ENCODE results near the gene OCIAD1. TPM values are rescaled to one million over a fixed set of nuclear protein-coding genes. Genes with fewer than 3 reads are reported as not detected.
A peak's percentile ranks its signal among the peaks of the same experiment; 100 is the strongest.

OCIAD1 gene
- total RNA-seq, 1 experiment from 2014 or later = 110 TPM

DNA sequence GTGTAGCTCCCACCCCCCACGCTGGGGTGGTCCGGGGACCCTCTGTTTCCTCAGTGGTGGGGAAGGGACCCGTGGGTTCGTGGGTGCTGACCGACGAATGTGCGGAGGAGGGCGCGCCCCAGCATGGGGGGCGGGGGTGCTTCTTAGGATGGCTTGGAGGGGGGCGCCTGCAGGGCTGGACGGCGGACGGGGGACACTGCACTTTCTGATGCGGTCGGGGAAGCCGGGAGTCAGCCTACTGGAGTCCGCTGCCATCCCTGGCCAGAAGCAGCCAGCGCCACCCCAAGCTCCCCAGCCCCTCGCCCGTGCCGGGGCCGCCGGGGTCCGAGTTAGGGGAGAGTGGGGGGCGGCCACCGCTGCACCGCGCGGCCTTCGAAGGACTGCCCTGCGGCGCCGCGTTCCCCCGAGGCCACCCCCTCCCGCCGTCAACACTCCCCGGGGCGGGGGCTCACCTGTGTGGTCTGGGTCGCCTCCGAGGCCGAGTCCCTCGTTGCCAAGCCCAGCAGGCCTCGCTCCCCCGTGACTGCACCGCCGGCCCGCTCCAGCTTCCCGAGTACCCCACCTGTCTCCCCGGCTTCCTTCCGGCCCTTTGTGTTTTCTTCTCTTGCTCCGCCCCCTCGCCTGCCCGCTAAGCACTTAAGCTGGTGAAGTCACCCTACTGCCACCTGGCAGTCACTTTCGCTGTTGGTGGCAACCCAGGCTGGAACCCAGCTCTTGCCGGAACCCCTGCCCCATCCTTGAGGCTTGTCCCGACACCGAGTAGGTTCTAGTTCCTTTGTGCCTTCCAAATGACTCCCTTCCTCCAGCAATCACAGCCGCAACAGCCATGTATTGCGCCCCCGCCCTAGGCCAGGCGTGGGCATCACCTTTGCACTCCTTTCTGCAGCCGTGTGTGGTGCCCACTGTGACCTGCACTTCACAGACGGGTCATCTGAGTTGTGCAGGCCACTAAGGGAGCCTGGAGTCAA, 75.6 kb downstream of the OCIAD1 start, which contains the start of gene OCIAD2:
Gene OCIAD2 (minus strand): TSS at position 569 of the 968 bp plus-strand sequence. CDS start 2,225 bp downstream, outside the sequence.
- Histone ChIP-seq H3K4me2 (peak within 1 kb of the TSS; percentile 86), H3K9me3 (ENCODE audit: insufficient read depth, low read depth) (0 out of 2 replicates have a peak, but pooled peaks cover 6% of the 10 kb centered on the region), H3K4me3 (peak within 1 kb of the TSS; percentile 90), H4K20me1 (ENCODE audit: insufficient read depth) (0 out of 2 replicates have a peak, but pooled peaks cover 5% of the 10 kb centered on the region), H3F3A (ENCODE audit: insufficient read depth, low read depth) (peaks cover 10% of the 10 kb centered on the region; the same call in 1 of the 2 replicates), H3K9me2 (ENCODE audit: insufficient read depth) (no peaks in the 10 kb centered on the region), H3K27ac (peak within 1 kb of the TSS; percentile 20; the same call in 1 of the 2 replicates), H3K79me2 (ENCODE audit: low read depth) (peaks cover 26% of the 10 kb centered on the region), H2AFZ (peak within 1 kb of the TSS; percentile 92), H3K36me3 (ENCODE audit: low read depth) (peaks cover 27% of the 10 kb centered on the region), H3K4me1 (replicated peaks; ENCODE audit: insufficient read depth) (peaks cover 34% of the 10 kb centered on the region), H3K27me3 (ENCODE audit: insufficient read depth, low read depth) (no peaks in the 10 kb centered on the region)
- DNase-seq = peak; percentile 71 to 80
- TF ChIP-seq EZH2 (IDR thresholded peaks at IDR 0.05; ENCODE audit: low read depth) = no peak
- TF ChIP-seq, protein P1, sequence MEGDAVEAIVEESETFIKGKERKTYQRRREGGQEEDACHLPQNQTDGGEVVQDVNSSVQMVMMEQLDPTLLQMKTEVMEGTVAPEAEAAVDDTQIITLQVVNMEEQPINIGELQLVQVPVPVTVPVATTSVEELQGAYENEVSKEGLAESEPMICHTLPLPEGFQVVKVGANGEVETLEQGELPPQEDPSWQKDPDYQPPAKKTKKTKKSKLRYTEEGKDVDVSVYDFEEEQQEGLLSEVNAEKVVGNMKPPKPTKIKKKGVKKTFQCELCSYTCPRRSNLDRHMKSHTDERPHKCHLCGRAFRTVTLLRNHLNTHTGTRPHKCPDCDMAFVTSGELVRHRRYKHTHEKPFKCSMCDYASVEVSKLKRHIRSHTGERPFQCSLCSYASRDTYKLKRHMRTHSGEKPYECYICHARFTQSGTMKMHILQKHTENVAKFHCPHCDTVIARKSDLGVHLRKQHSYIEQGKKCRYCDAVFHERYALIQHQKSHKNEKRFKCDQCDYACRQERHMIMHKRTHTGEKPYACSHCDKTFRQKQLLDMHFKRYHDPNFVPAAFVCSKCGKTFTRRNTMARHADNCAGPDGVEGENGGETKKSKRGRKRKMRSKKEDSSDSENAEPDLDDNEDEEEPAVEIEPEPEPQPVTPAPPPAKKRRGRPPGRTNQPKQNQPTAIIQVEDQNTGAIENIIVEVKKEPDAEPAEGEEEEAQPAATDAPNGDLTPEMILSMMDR (conservative IDR thresholded peaks at IDR 0.05) = no peak; the same call in 1 of the 2 replicates
- BruUV-seq (replicated peaks) = TSS peak; percentile 98
- ChIA-PET CTCF (interaction anchor here (0.6 to 1.0 kb wide), 4 partner anchors 28 to 430 kb away, joined by 3 to 17 read pairs (median 6); no protein-coding TSS in a partner anchor), POLR2A (ENCODE audit: unreplicated experiment) (interaction anchor here (0.5 kb wide), 1 partner anchor 328 kb away, joined by 4 read pairs; no protein-coding TSS in a partner anchor)
- intact Hi-C loops (cut with micrococcal nuclease; ENCODE audit: unreplicated experiment) = loop anchor here (1.0 to 10.0 kb wide), 3 partner anchors 52 to 124 kb away; partner anchors contain the start of gene FRYL

DNA sequence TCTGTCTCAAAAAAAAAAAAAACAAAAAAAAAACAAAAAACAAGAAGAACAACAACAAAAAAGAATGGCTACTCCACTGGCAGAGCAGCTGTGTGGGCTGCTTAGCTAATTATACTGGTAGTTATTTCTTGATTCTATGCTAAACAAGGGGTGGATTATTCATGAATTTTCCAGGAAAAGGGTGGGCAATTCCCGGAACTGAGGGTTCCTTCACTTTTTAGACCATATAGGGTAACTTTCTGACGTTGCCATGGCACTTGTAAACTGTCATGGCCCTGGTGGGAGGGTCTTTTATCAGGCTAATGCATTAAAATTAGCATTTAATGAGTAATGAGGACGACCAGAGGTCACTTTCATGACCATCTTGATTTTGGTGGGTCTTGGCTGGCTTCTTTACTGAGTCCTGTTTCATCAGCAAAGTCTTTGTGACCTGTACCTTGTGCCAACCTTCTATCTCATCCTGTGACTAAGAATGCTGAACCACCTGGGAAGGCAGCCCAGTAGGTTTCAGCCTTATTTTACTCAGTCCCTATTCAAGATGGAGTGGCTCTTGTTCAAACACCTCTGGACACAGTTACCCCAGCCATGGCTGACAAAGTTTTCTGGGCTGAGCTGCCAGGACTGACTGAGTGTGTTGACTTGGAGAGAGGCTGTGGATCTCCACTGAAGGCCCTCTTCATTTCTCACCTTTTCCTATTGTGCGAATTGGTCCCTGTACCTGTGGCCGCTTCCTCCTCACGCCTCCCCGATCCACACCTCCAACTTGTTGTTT, 77.0 kb downstream of the OCIAD1 start:
- Histone ChIP-seq H3K9me3 (ENCODE audit: insufficient read depth, low read depth) (0 out of 2 replicates have a peak, but pooled peaks cover 6% of the 10 kb centered on the region), H3K9me2 (ENCODE audit: insufficient read depth) (no peaks in the 10 kb centered on the region), H3K27me3 (ENCODE audit: insufficient read depth, low read depth) (no peaks in the 10 kb centered on the region), H3K4me3 (no peak overlapping the region), H3K4me1 (replicated peaks; ENCODE audit: insufficient read depth) (peaks cover 34% of the 10 kb centered on the region), H3K79me2 (ENCODE audit: low read depth) (peaks cover 26% of the 10 kb centered on the region), H2AFZ (no peak overlapping the region), H3K27ac (no peak overlapping the region), H3K36me3 (ENCODE audit: low read depth) (peaks cover 14% of the 10 kb centered on the region), H3K4me2 (no peak overlapping the region), H3F3A (ENCODE audit: insufficient read depth, low read depth) (peaks cover 10% of the 10 kb centered on the region; the same call in 1 of the 2 replicates), H4K20me1 (ENCODE audit: insufficient read depth) (0 out of 2 replicates have a peak, but pooled peaks cover 5% of the 10 kb centered on the region)
- TF ChIP-seq, protein P1 (conservative IDR thresholded peaks at IDR 0.05) = no peak
- TF ChIP-seq EZH2 (IDR thresholded peaks at IDR 0.05; ENCODE audit: low read depth) = no peak
- CTCF ChIA-PET = interaction anchor here (0.9 kb wide), 1 partner anchor 27 kb away, joined by 17 read pairs; no protein-coding TSS in a partner anchor
- BruUV-seq (replicated peaks) = no TSS peak
- DNase-seq = no peak
- POLR2A ChIA-PET (ENCODE audit: unreplicated experiment) = no interaction called here
- intact Hi-C loops (cut with micrococcal nuclease; ENCODE audit: unreplicated experiment) = loop anchor here (2.0 to 10.0 kb wide), 3 partner anchors 47 to 126 kb away; partner anchors contain the start of gene FRYL
